Measurements from ENCODE around the gene MGAT5.

MGAT5 gene

DNA sequence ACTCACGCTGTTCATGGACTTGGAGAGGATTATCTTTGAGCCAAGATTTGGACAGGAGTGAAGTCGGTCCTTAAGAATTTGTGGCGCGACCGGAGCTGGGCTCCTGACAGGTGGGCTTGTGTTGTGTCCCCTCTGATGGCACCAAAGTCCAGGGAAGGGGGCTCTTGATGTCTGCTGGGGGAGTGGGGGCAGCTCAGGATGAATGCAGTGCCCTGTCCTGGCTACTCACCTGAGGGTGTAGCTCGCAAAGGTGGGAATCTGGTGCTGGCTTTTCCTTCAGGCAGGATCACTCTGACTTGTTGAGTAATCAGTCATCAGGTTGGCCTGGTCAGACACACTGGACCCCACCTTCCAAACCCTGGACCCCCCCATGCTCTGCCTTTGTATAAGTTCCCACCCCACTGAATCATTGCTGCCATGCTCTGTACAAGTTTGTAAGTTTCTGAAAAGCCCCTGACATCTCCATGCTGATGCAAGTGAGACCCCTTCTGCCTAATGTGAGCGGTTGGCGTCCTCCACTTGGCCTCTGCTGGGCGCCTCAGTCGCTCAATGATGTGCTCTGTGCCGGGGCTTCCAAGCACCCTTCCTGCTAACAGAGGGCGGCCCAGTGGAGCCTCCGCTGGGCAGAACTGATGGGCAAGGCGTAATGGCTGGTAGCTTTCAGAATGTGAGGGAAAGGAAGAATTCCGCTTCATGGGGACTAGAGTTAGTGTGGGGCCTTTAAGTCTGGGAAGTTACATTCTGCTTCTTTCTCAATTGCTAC, 196.1 kb downstream of the MGAT5 start:
- DNase-seq (ENCODE audit: low spot score), result no peak

DNA sequence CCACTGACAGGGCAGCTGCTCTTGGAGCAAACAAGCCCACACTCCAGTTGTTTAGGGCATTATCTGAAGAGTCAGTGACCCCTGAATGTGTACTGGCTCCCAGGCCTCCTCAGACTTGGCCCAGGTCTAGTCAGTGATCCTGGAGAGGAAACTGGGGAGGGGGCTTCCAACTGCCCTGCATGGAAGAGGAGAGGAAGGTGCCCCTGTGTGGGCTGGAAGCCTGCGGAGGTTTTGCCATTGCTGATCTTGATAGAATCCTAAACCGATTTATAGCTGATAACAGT, 197.4 kb downstream of the MGAT5 start:
- DNase-seq (ENCODE audit: low spot score), result no peak

DNA sequence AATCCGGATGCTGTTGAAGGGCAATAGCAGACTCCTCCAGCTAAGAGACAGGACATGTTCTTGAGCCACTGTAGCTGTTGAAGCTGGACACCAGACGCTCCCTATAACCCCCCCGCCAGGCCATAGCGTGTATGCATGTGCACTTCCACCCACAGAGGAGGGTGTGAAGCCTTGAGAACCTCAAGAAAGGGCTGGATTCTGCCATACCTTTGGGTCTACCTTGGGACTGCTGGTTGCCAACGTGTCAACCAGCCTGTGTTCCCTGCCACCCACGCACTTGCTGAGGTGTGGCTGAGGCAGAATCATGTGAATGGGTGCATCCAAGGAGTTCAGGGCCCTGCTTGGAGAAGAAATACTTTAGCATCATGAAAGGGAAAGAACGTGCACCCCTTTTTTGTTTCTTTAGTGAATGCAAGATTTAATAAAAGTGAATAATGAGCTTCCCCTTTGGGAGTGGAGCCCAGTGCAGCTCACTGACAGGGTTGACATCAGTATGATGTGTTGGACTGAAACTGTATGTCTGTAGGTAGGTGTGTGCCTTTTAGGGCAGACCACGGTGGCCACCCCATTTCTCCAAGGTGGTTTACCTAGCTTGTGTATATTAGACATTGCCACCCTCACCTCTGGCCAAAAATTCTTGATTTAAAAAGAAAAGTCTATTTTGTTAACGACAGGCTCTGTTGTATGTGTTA, 198.3 kb downstream of the MGAT5 start:
- DNase-seq (ENCODE audit: low spot score), result no peak

DNA sequence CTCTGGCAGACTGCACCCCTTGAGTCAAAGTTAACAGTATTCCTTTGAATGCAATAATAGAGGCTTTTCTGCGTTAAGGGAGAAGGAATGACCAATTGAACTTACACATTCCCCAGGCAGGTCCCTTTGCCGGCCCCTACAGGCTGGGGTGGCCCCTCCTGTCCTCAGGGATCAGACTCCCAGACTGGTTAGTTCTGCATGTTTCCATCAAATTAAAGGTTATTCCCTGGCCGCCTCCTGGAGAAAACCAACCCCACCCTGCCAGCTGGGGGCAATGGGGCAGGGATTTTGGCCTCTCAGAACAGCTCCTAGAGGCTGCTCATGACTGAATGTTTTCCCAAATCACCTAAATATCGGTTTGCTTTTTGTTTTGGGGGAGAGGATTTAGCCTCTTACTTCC, 199.6 kb downstream of the MGAT5 start:
- no peak for DNase-seq (ENCODE audit: low spot score)

DNA sequence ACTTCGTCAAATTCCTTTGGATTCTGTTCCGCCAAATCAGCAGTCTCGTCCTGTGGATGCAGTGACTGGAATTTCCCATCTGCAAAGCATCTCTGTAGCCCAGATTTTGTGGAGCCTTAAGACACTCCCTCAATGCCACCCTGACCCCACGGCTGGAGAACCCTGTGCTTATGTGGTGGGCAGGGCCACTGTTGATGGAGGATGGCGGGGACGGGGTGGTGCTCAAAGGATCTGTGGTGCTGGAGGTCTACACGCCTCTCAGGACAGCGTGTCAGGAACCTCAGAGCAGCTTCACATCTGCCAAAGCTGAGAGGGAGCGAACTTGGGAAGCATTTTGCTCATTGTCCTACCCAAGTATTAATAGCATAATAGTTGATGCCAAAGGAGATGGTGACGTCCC, 200.1 kb downstream of the MGAT5 start:
- no peak for DNase-seq (ENCODE audit: low spot score)

DNA sequence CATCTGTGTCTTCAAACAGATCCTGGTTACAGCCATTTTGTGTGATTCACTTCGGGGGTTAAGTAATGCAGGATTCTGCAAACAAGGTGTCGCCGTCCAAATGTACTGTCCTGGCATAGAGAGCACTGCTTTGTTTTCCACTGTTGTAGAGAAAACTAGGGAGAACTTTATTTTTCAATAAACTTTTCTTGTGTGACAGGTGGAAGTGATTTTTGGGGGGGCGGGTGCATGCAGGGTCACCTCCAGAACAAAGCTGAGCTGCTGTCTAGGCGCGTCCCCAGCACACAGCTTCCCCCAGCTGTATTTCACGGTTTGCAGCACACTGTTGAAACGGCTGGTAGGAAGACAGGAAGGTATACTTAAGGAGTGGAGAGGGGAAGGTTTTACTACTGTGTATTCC, 200.6 kb downstream of the MGAT5 start:
- no peak for DNase-seq (ENCODE audit: low spot score)

DNA sequence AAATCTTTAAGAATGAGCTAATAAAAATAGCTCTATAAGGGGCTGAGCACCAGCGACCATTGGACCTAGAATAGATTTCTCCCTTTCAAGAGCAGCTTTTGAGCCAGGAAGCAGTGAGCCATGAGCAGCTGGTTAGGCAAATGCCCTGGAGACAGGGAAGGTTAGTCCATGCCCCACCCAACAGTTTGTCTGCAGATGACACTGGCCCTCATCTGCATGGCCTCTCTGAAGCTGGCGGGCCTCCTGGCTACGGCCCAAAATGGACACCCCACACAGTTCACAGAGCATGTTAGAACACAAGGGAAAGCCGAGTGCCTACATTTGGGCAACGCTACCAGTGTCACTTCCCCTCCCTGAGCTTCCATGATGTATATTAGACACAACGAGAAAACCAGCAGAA, 201.1 kb downstream of the MGAT5 start:
- DNase-seq (ENCODE audit: low spot score), result no peak

DNA sequence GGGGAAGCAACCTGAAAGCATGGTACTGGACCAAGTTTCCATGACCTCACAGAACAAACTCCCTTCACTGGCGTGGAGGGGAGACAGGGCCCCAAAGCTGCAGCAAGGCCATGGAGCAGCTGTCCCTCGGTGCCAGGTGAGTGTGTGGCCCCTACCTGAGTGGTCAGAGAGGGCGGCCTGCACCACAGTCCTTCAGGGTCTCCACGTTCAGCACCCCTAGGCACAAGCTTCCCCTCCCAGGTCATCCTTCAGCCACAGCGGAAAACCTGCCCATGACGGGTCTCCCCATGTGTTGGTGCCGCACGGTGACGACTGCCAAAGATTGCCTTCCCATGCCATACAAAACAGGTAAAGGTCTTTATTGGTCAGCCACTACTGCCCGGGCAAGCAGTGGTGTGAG, 201.6 kb downstream of the MGAT5 start:
- no peak for DNase-seq (ENCODE audit: low spot score)

DNA sequence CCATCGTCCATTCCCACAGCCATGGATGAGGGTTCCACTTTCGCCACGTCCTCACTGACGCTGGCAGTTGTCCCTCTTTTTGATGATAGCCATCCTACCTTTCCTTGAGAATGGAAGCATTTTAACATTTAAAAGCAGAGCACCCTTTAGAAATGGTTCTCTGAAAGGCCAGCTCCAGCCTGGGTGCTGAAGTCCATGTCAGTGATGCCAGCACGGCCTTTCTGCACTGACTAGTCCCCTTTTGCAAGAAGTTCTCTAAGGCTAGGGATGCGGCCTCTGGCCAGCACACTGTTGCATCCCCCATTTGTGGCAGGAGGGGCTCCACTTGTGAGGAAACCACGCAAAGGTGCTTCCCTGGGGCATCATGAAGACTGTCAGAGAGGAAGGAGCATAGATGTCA, 203.5 kb downstream of the MGAT5 start:
- no peak for DNase-seq (ENCODE audit: low spot score)

DNA sequence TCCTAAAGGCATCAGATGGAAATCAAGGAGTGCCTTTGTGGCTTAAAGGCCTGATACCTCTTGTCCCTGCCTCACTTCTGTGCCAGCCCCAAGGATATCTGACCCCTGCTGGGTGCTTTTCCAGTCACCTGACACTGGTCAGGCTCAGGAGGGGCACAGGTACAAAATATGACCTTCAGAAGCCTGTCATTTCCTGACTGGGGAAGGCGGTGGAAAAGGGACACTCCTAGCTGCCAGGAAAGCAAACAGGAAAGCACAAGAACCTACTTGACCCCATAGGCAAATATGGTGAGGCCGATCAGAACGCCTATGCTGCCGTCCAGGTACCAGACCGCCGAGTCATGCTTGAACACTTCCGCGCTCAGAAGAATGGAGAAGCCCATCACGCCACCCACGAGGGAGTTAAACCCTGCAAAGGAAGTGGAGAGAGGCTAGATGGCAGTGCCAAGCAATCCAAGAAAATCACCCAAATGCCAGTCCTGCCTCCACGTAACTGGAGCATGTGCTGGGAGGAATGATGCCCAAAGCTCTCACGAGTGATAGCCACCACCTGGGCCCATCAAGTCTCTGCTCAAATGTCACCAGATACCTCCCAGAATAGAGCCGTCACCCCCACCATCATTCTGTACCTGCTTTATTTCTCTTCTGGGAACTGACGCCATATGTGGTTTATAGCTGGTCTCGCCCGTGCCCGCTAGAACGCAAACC, 204.0 kb downstream of the MGAT5 start:
- DNase-seq (ENCODE audit: low spot score), result no peak

DNA sequence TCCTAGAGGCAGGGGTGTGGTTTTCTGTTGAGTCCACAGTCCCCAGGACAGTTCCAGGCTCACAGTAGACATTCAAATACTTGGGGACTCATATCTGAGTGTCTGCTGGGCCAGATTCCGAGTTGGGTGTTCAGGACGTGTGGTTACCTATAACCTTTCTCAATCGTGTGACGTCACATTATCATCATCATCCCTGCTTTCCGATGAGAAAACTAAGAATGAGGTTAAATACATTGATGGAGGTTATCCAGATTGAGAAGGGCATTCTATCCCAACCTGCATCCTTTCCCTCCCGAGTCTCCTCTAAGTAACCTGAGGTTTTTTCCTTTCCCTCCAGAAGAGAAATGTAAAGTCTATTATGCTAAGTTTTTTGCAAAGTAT, 204.6 kb downstream of the MGAT5 start:
- DNase-seq (ENCODE audit: low spot score), result no peak

DNA sequence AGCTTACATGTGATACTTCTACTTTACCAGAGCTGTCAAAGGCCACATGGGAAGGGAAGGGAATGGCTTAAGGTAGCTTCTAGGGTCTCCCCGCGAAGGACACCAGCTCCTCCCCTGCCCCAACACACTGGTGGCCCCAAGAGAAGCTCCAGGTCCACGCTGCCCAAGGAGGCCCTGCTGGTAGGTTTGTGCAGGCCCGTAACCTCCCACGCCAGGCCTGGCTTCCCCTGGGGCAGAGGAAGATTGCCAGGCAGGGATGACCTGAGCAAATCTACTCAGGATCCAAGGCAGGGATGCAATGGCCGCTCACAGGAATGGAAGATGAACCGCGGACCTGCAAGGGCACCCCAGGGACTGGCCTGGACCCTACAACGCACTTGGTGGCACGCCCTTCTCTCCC, 205.1 kb downstream of the MGAT5 start:
- no peak for DNase-seq (ENCODE audit: low spot score)

DNA sequence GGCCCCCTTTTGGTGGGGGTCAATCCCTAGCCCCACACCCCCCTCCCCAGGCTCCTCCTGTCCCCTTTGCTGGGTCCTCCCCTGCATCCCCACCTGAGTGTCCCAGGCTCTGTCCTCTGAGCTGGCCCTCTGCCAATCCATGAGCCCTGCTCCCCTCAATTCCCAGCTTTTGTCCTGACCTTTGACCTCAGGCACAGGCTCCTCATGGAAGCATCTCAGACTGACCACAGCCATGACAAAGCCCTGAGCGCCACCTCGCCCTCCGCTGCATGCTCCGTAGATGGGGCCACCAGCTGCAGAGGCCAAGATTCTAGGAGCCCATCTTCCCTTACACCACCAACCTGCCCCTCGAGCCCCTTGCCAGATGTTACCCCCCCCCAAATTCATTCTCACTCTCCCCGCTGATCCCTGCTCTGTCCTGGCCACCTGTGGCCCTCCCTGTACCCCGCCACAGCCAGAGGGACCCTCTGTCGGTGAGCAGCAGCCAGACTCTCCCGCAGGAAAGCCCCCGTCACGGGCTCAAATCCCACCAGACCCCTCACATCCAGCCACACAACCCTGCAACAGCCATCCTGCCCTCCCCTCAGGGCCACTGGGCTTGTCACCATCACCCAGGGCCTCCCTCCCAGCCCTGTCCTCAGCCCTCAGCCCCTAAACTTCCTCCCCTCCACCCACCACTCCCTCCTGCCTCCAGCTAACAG, 206.0 kb downstream of the MGAT5 start:
- no peak for DNase-seq (ENCODE audit: low spot score)

DNA sequence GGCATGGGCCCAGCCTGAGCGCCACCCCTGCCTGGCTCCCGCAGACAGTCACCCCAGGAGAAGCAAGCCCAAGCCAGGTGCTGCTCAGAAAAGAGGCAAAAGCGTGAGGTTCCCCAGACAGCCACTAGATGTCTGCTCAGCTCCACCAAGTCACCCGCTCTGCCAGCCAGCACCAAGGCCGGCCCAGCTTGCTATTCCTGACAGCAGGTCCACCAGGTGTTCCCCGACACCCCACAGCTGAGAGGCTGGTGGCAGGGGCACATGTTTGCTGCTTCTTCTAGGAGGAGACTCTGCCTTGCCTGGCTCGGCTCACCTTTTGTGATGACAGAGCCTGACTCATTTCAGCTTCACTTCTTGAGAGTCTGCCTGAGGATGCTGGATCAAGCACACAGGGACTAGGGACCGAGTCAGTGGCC, 206.7 kb downstream of the MGAT5 start:
- DNase-seq (ENCODE audit: low spot score), result peak; percentile 33

DNA sequence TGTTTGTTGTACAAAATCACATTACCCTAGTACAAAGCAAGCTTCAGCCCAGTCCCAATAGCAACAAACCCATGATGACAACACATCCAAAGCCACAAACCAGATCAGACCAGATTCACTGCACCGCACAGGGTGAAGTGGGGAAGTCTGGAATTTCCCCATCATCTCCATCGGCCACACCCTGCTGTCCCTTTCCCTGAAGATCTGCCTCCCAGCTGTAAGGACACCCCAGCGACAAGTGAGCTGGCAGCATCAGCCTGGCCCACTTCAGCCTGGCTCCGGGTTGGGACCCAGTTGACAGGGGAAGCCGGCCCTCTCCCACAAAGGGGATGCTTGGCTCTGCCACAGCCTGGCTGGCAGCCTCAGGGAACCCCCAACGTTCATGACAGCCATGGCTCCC, 207.6 kb downstream of the MGAT5 start:
- no peak for DNase-seq (ENCODE audit: low spot score)

DNA sequence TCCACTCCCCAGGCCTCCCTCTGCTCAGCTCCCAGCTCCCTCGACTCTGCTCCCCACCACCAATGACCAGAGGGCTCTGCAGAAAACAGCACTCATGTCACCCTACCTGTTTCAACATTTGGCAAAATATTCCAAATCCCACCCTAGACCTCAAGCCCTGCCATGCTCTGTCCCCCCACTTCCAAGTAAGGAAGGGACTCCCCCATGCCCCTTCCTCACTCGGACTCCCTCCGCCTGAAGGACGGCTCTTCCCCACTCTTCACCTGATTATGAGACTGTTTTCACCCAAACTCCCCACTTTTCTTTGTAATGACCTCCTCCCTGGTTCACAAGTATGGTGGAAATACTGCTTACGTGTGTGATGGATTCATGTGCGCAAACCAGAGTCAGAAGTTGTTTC, 208.4 kb downstream of the MGAT5 start:
- DNase-seq (ENCODE audit: low spot score), result no peak

DNA sequence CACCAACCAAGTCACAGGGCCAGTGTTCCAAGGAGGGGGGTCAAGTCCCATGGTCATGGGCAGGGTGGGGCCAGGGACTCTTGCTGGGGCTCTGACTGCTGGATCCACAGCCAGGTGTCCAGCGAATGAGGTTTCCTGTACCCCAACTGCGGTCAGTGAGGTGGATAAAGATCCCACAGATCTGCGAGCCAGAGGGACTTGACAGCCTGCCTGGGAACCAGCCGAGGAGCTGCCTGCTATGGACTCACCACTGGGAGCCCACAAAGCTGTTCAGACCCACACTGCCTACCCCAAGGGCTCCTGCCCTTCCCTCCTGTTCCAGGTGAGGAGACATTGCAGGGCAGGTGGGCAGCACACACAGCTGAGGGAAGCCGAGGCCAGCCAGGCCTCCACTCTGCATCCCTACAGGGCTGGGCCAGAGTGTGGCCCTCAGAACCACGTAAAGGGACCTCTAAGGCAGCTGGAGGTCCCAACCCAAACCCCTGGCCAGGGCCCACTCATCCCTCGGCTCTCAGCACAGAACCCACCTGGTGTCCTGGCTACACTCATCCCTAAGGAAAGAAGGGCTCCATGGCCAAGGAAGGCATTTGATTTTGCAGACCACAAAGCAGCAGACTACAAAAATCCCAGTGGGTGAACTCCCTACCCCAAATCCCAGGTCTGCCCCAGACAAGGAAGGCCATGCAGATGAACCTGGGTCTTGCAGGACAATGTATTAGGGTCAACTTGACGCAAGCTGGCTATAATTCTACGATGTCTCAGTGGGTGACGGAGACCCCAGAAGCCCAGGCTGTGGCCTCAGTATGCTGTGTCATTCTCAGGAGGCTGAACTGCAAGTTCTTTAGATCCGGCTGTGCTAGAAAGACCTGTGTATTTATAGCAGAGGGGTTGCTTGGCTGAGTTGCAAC, 209.2 kb downstream of the MGAT5 start:
- no peak for DNase-seq (ENCODE audit: low spot score)

DNA sequence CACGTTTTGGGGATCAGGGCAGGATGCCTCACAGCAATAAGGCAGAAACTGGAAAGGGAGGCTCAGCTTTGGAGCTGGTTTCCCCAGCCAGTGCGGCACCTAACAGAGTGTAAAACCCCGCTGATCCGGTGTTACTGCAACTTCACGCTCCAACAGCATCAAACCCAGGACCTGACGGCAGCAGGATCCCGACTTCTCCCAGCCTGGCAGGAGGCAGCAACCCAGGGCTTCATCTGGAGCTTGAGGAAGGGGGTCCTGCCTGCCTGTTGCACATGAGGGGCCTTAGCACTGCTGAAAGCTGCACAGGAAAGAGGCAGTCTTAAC, 209.8 kb downstream of the MGAT5 start:
- no peak for DNase-seq (ENCODE audit: low spot score)

DNA sequence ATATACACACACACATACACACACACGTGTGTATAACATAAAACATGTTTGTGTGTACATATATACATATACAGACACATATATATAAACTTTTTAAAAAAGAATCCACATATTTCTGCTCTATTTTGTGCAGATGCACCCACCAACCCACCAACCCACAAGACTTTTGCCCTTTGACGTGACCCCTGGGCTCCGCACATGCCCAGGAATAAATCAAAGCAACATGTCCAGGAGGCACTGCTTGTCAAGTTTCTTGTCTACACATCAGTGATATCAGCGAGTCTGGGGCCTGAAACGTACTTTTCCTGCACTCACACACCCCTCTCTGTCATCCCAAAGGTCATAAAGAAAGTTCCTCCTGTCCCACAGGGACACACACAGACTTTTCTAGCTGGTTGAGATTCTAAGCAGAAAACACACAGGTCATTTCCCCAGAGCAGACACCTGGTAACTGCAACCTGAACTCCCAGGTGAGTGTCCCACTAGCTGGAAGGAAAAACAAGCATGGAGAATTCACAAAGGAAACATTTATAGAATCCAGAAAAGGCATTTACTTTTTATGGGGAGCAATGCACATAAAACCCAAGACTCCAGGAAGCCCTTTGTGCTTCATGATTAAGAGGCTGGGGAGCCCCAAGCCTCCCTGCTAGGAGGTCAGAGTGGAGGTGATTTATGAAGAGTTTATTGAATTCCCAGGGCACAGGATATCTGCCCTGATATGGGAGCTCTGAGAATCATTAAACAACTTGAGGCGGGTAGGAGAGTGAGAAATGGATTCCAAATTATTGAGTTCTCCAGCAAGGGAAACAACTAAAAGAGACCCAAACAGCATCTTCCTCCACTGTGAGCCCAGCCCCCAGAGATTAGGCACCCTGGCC, 211.6 kb downstream of the MGAT5 start:
- DNase-seq (ENCODE audit: low spot score), result no peak

DNA sequence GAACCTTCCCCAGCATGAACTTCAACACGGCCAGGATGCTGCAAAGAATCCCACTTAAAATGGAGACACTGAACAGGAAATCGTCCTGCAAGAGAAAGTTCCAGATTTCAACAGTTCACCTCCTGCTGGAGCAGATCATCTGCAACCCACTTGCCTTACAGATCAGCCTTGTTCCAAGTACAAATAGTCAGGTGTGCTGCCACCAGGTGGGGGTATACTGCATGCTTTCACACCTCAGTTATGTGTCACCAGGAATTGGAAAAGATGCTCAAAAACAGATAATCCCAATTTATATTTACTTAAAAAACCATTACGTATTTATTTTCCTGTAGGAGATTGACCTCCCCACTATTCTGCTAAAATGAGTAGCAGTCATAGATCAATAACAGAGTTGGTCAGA, 212.3 kb downstream of the MGAT5 start:
- DNase-seq (ENCODE audit: low spot score), result no peak

DNA sequence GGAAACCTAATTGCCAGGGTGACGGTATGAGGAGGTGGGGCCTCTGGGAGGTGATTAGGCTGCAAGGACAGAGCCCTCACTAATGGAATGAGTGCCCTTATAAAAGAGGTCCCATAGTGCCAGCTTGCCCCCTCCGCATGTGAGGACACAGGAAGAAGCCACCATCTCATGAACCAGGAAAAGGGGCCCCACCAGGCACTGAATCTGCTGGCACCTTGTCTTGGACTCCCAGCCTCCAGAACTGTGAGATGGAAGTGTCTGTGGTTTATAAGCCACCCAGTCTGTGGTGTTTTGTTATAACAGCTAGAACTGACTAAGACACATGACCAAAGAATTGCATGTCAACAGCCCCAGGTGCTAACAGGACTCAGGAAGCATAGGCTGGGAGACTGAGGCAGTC, 214.3 kb downstream of the MGAT5 start:
- no peak for DNase-seq (ENCODE audit: low spot score)
